ENCODE results near the gene DDX24. TPM values are rescaled to one million over a fixed set of nuclear protein-coding genes. Genes with fewer than 3 reads are reported as not detected.

The DDX24 gene
- total RNA-seq, 1 donor from 2014 or later: 206 TPM

DNA sequence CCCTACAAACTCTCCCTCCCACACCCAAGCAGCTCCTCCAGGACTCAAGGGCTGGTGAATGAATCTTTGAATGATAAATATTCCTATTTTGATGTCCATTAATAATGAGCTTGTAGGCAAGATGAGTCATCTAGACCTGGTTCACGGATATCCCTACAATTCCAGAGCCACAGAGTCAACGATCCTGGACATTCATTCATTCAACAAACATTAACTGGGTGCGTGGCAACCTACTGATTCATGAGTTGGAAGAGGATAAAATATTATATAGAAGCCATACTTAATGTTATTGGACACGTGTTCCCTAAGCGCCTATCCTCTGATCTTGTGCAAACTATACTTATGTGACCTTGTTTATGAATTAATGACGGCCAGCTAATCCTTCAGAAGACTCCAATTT is 55.3 kb downstream of the DDX24 start:
- Mint-ChIP-seq H3K4me1 (ENCODE audit: low read depth, unreplicated experiment) (peaks cover 6% of the 10 kb centered on the region), H3K9me3 (ENCODE audit: unreplicated experiment) (peaks cover 2% of the 10 kb centered on the region), H3K27me3 (ENCODE audit: low read depth, unreplicated experiment) (peaks cover 4% of the 10 kb centered on the region), H3K27ac (ENCODE audit: unreplicated experiment) (no peak overlapping the region), H3K36me3 (ENCODE audit: low read depth, unreplicated experiment) (peaks cover 4% of the 10 kb centered on the region), H3K4me3 (ENCODE audit: unreplicated experiment) (peak overlapping the region; percentile 84)
- Histone ChIP-seq H3K4me2 (ENCODE audit: low read length) (peak overlapping the region; percentile 70), H3K4me3 (ENCODE audit: insufficient read depth, low read depth, low read length) (peak overlapping the region; percentile 53), H3K9me3 (ENCODE audit: insufficient read depth, low read depth, low read length) (no peaks in the 10 kb centered on the region), H3K79me2 (ENCODE audit: insufficient read depth, low read length) (no peaks in the 10 kb centered on the region), H2AFZ (ENCODE audit: low read depth, low read length) (peak overlapping the region; percentile 40), H4K20me1 (ENCODE audit: insufficient read depth, low read length) (no peaks in the 10 kb centered on the region), H3K36me3 (ENCODE audit: insufficient read depth, low read length) (no peaks in the 10 kb centered on the region), H3K9ac (ENCODE audit: low read length) (no peak overlapping the region), H3K27ac (ENCODE audit: low read depth, low read length) (no peak overlapping the region), H3K27me3 (ENCODE audit: insufficient read depth, low read length) (no peaks in the 10 kb centered on the region), H3K4me1 (ENCODE audit: insufficient read depth, low read length) (peaks cover 35% of the 10 kb centered on the region)
- no peak for TF ChIP-seq EZH2 (IDR thresholded peaks at IDR 0.05; ENCODE audit: insufficient read depth, low read length)
- TF ChIP-seq, protein P1, sequence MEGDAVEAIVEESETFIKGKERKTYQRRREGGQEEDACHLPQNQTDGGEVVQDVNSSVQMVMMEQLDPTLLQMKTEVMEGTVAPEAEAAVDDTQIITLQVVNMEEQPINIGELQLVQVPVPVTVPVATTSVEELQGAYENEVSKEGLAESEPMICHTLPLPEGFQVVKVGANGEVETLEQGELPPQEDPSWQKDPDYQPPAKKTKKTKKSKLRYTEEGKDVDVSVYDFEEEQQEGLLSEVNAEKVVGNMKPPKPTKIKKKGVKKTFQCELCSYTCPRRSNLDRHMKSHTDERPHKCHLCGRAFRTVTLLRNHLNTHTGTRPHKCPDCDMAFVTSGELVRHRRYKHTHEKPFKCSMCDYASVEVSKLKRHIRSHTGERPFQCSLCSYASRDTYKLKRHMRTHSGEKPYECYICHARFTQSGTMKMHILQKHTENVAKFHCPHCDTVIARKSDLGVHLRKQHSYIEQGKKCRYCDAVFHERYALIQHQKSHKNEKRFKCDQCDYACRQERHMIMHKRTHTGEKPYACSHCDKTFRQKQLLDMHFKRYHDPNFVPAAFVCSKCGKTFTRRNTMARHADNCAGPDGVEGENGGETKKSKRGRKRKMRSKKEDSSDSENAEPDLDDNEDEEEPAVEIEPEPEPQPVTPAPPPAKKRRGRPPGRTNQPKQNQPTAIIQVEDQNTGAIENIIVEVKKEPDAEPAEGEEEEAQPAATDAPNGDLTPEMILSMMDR (IDR thresholded peaks at IDR 0.05; ENCODE audit: insufficient read depth, low read depth, low read length): no peak
- DNase-seq (ENCODE audit: low read depth) (peak; percentile 26), FAIRE-seq (no peak)

DNA sequence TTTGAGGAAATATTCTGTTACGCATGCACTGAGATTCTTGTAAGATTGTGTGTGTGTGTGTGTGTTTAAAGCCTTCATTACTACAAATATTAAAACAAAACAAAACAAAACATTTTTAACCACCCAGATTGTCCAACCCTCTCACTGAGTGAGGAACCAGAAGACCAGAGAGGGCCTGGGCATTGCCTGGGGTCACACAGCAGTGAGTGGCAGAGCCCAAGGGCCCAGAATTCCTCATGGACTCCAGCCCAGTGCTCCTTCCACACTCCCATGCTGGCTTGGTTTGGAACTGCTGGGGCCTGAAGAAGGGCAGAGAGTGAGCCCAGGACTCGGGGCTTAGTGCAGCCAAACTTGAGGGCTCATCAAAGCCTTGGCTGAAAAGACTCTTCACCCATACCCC is 56.5 kb downstream of the DDX24 start:
- Histone ChIP-seq H3K27ac (ENCODE audit: low read depth, low read length) (no peak overlapping the region), H3K27me3 (ENCODE audit: insufficient read depth, low read length) (no peaks in the 10 kb centered on the region), H3K36me3 (ENCODE audit: insufficient read depth, low read length) (no peaks in the 10 kb centered on the region), H3K9ac (ENCODE audit: low read length) (no peak overlapping the region), H3K4me1 (ENCODE audit: insufficient read depth, low read length) (peaks cover 35% of the 10 kb centered on the region), H3K9me3 (ENCODE audit: insufficient read depth, low read depth, low read length) (no peaks in the 10 kb centered on the region), H3K4me2 (ENCODE audit: low read length) (no peak overlapping the region), H3K4me3 (ENCODE audit: insufficient read depth, low read depth, low read length) (no peak overlapping the region), H2AFZ (ENCODE audit: low read depth, low read length) (no peak overlapping the region), H4K20me1 (ENCODE audit: insufficient read depth, low read length) (no peaks in the 10 kb centered on the region), H3K79me2 (ENCODE audit: insufficient read depth, low read length) (no peaks in the 10 kb centered on the region)
- DNase-seq (ENCODE audit: low read depth) (no peak), FAIRE-seq (no peak)
- H3K4me3 Mint-ChIP-seq (ENCODE audit: unreplicated experiment): no peak overlapping the region
- H3K36me3 Mint-ChIP-seq (ENCODE audit: low read depth, unreplicated experiment): peaks cover 4% of the 10 kb centered on the region
- no peak overlapping the region for H3K27ac Mint-ChIP-seq (ENCODE audit: unreplicated experiment)
- peaks cover 6% of the 10 kb centered on the region for H3K4me1 Mint-ChIP-seq (ENCODE audit: low read depth, unreplicated experiment)
- no peak for TF ChIP-seq EZH2 (IDR thresholded peaks at IDR 0.05; ENCODE audit: insufficient read depth, low read length)
- TF ChIP-seq, protein P1 (IDR thresholded peaks at IDR 0.05; ENCODE audit: insufficient read depth, low read depth, low read length): no peak
- peaks cover 4% of the 10 kb centered on the region for H3K27me3 Mint-ChIP-seq (ENCODE audit: low read depth, unreplicated experiment)
- H3K9me3 Mint-ChIP-seq (ENCODE audit: unreplicated experiment): peaks cover 2% of the 10 kb centered on the region

DNA sequence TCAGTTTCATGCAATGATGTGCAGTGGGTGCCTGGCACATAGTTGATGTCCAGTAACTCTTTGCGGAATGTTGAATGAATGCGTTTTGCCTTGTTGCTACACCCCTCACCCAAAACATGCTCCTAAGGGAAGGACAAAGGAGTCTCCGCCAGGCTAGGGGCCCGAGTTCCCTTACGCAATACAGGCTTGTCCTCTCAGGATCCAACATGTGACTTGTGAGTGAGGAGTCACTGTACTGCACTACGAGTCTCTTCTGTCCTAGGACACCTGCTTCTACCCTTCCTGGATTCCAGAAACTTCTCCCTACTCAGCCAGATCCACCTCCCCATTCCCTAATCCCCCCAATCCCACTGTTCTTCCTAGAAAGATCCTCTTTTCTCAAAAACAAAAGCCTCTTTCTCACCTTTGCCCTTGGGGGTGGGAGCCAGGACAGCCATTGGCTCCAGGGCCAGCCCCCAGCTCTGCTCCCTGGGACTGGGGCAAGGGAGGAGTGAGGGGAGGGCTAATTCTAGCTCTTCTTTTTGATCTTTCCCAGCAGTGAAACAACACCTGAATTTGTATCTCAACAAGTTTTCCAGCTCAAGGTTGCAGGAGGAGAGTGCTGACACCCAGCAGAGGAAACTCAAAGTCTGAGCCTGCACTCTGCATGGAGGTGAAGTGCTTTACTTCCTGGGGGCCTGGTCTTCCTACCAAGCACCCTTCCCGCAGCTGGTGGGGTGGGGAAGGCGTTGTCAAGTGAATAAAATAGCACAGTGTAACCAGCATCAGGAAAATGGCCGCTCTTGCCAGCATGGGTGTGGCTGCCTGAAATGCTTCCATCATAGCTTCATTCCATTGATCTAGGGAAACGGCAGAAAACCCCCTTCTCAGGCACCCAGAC is 58.2 kb downstream of the DDX24 start:
- Histone ChIP-seq H3K4me3 (ENCODE audit: insufficient read depth, low read depth, low read length) (no peak overlapping the region), H3K4me1 (ENCODE audit: insufficient read depth, low read length) (peaks cover 21% of the 10 kb centered on the region), H4K20me1 (ENCODE audit: insufficient read depth, low read length) (no peaks in the 10 kb centered on the region), H3K79me2 (ENCODE audit: insufficient read depth, low read length) (no peaks in the 10 kb centered on the region), H3K4me2 (ENCODE audit: low read length) (no peak overlapping the region), H3K27ac (ENCODE audit: low read depth, low read length) (no peak overlapping the region), H3K36me3 (ENCODE audit: insufficient read depth, low read length) (no peaks in the 10 kb centered on the region), H3K9me3 (ENCODE audit: insufficient read depth, low read depth, low read length) (no peaks in the 10 kb centered on the region), H3K27me3 (ENCODE audit: insufficient read depth, low read length) (no peaks in the 10 kb centered on the region), H3K9ac (ENCODE audit: low read length) (no peak overlapping the region), H2AFZ (ENCODE audit: low read depth, low read length) (no peak overlapping the region)
- Mint-ChIP-seq H3K36me3 (ENCODE audit: low read depth, unreplicated experiment) (no peaks in the 10 kb centered on the region), H3K4me1 (ENCODE audit: low read depth, unreplicated experiment) (peaks cover 6% of the 10 kb centered on the region), H3K27ac (ENCODE audit: unreplicated experiment) (no peak overlapping the region), H3K27me3 (ENCODE audit: low read depth, unreplicated experiment) (peaks cover 11% of the 10 kb centered on the region), H3K9me3 (ENCODE audit: unreplicated experiment) (no peaks in the 10 kb centered on the region), H3K4me3 (ENCODE audit: unreplicated experiment) (no peak overlapping the region)
- FAIRE-seq (no peak), DNase-seq (ENCODE audit: low read depth) (no peak)
- no peak for TF ChIP-seq EZH2 (IDR thresholded peaks at IDR 0.05; ENCODE audit: insufficient read depth, low read length)
